Stimulated activated CD4-positive, alpha-beta T cell treated with anti-CD3 and anti-CD28 coated beads, TNF-alpha, amount 100 ng/mL, for 1 hour (primary cell): ENCODE data around the gene CCND2.
A peak's percentile ranks its signal among the peaks of the same experiment; 100 is the strongest.

Experiments used
- DNase-seq, 3 donors: peaks; one replicate each; pipeline ENCODE4 v3.0.0-alpha.2; 2020; ENCODE audit warnings: low read depth in 3 of 3, low spot score in 1 of 3

The CCND2 gene

DNA sequence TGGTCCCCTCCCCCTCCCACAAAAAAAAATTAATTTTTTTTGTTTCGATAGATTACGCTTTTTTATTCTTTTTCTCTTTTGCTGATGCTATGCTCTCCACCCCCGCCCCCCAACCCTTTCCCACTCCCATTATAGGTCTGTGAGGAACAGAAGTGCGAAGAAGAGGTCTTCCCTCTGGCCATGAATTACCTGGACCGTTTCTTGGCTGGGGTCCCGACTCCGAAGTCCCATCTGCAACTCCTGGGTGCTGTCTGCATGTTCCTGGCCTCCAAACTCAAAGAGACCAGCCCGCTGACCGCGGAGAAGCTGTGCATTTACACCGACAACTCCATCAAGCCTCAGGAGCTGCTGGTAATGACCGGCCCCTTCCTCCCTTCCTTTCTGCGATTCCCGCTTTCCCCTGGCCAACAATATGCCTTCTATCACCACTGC is 2.3 kb downstream of the CCND2 start:
- no peak for DNase-seq

DNA sequence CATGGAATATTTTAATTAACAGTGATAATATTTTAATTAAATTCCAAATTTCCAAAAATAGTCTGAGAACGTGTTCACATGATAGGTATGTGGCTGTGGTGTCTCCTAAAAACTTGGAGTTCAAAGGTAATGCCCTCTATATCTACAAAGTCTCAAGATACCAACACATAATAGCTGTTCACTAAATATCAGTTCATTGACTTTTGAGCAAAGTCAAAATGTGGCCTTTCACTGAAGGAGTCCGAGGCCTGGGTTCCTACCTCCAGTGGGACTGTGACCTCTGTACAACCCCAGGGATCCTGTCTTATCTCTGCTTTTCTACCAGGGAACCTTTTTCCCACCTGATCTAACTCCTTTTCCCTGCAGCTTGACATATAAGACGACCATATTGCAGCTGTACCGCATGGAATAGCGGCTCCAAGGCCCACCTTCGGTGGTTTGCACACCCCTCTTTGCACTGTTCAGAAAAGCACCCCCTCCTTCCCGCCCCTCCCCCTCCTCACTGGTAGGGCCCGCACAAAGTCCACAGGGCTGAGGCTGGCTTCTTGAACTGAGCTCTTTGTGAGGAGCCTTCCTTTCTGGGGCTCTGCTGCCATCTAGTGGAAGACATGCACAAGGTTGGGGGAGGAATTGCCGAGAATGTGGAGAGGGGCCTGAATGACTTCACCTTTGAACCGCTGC is 3.1 kb downstream of the CCND2 start:
- DNase-seq: peak; percentile 66 to 76 (median 70)

- DNase-seq: no peak
These were observed 3.6 kb downstream of the CCND2 start for GRCh38 chr12:4277205-4277543.

DNA sequence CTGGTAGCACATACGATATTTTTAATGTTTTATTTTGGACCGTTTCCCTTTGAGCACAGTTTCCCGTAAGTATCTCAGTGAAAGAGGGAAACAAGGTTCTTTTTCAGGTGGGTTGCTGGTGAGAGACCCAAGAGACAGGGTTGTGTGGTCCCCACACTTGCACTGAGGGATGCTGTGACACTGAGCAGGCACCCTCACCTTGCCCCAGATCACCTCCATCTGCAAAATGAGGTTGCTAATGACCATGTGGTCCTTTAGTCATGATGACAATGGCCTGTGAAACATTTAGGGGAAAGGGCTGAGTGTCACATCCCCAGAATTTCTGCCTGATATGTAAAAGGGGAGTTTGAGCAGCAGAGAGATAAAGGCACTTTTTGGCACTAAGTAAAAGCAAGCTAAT is 4.3 kb downstream of the CCND2 start:
- DNase-seq: no peak

- DNase-seq: no peak
These were observed 5.0 kb downstream of the CCND2 start for GRCh38 chr12:4278329-4279197.

GRCh38 chr12:4279198-4279690 is 5.7 kb downstream of the CCND2 start:
- no peak for DNase-seq

DNA sequence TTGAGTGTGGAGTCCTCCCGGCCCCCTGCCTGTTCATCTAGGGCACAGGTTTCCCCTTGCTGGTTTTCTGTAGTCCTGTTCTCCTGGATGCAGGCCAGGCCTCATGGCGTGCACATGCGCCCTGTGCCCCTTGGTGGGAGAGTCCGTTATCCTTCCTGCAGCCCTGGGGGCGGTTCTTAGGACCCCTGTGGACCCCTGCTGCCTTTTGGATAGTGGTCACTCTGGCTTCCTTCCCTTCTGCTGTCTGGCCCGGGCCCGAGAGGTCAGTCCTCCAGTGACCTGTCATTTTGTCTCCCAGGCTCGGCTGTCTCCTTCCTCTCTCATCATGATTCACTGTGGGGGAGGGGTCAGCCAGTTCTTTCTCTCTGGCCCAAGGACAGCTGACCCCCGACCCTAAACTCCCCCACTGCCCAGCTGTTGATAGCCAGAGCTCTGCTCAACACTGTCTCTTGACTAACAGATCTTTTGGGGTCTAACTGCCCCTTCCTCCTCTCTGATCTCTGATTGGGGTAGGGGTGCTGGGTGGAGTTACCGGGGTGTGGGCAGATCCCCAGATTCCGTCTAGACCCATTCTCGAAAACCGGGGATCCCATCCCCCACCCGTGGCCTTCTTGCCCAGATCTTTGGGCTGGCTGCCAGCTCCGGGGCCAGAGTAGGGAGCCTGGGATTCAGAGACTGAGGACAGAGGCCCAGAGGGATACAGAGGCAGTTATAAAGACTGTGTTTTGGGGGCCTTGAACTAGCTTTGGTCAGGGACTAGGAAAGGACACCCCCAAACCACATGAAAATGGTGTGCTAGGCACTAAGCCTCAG is 7.0 kb downstream of the CCND2 start:
- DNase-seq: no peak

- no peak for DNase-seq
These were observed 7.7 kb downstream of the CCND2 start for GRCh38 chr12:4281173-4281654.

GRCh38 chr12:4282103-4282891 is 8.7 kb downstream of the CCND2 start:
- DNase-seq: no peak

- DNase-seq: no peak
These were observed 9.4 kb downstream of the CCND2 start for GRCh38 chr12:4282892-4283511.

DNA sequence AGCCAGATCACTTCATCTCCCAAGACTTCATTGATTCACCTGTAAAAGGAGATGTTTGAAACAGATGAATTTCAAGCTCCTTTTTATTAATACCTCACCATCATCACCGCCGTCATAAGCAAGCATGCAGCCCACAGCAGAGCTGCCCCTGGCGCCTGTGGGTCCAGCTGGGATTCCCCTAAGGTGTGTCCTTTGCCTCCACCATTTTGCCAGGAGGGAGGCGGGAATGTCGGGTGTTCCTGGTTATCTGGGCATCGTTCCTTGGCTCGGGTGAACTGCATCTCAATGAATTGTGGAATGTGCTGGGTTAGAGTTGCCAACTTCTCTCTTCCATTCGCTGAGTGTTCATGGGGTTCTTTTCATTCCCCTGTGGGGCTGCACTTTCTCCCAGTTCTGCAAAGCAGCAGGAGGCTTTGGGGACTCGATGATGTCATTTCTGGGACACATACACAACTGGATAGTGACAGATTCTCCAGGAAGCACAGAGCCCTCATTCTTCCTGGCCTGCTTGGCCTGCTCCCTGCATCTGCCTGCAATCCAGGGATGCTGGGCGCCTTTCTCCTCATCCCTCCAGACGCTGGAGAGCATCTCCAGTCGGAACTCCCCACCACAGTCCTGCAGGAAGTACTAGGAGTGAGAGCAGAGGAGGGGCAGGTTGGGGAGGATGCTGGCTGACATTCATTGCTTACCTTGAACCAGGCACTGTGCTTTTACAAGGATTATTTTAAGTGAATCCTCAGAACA is 10.1 kb downstream of the CCND2 start:
- DNase-seq: no peak

GRCh38 chr12:4284306-4284705 is 10.7 kb downstream of the CCND2 start:
- no peak for DNase-seq

- DNase-seq: no peak
These were observed 11.5 kb downstream of the CCND2 start for GRCh38 chr12:4285070-4285469.

GRCh38 chr12:4286228-4286627 is 12.7 kb downstream of the CCND2 start:
- no peak for DNase-seq

- no peak for DNase-seq
These were observed 13.3 kb downstream of the CCND2 start for GRCh38 chr12:4286771-4287317.

DNA sequence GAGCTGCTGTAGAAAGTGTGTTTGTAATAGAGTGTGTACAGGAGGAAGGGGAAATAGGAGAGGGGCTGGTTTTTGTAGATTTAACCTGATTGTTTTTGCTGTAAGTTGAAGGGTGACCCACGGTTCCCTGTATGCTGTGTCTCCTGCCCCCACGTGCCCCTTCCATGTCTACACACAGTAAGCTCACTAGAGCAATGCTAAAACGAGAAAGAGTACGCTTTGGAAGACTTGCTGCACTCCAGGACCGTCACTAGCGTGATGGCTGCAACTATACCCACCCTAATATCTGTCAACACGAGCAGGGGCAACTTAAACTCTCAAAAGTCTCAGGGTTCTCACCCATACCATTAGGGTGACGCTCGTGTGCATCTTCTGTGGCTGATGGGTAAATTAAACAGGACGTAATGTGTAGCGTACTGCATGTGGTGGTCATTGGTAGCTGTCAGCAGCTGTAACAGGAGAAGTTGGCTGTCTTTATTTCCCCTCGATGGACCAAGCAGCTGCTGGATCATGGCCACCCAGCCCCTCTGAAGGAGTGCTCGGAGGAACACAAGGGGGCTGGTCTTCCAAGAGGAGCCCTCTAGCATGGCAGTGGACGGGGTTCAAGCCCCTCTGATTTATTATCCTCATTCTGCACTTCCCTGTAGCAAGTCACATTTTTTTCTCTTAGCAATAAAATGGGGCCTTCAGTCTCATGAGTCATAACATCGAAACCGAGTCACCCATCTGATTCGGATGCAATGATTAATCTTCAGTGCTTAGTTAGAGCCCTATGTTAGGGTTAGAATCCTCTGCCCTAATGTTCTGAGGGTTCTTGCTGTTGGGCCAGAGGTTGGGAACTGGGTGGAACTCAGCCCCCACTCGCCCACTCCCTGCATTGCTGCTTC is 14.0 kb downstream of the CCND2 start:
- DNase-seq: no peak

DNA sequence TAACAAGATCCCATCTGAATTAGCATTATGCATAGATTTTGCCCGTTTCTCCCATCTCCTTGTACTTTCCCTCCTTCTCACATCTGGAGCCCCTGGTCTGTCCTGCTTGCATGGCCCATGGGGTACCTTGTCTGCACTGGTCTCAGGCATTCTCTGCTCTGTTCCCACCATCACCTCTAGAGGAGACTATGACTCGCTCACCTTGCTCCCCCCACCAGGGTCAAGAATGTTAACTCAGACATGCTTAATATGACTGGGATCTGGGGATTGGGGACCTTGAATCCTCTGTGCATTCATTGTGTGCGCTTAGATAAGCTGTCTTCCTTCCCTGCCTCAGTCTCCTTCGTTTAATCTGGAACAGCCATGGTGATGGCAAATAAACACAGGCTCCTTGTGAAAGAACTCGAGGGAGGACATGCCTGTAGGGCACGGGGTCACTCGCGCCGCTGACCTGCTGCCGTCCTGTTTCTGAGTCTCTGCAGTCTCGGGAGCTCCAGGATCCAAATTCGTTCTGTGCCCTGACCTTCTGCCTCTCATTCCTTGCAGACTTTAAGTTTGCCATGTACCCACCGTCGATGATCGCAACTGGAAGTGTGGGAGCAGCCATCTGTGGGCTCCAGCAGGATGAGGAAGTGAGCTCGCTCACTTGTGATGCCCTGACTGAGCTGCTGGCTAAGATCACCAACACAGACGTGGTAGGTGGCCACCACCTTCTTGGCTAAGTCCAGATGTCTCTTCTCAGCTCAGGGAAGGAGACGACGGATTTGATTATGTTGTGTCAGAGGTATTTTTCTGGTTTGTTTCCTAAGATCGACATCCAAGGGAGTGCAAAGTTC is 15.0 kb downstream of the CCND2 start:
- DNase-seq: no peak
